SU-DHL-6 (cell line): ENCODE measurements around the gene CUL1.

Source experiments
- H2AFZ ChIP-seq: fragments of 200-600 bp; sonication (generic); 2 replicates; pipeline ENCODE4 v1.6.1; 2014; ENCODE audit warnings: low read depth, mild to moderate bottlenecking, moderate library complexity, mixed read lengths, antibody characterized with exemption, low read length; ENCODE audit not compliant: severe bottlenecking
- H3F3A ChIP-seq: fragments of 200-600 bp; shearing (Covaris generic); 2 replicates; pipeline ENCODE4 v1.6.0; 2016; ENCODE audit warnings: antibody characterized with exemption, mild to moderate bottlenecking; ENCODE audit not compliant: insufficient read depth
- H3K27ac ChIP-seq: fragments of 200-600 bp; sonication (generic); 2 replicates; pipeline ENCODE4 v1.5.1; 2016; ENCODE audit warnings: low read depth, mild to moderate bottlenecking, low read length, moderate library complexity, mixed read lengths
- H3K27me3 ChIP-seq: fragments of 200-600 bp; sonication (generic), shearing (Covaris generic); 2 replicates; pipeline ENCODE4 v1.6.0; 2014; ENCODE audit warnings: mild to moderate bottlenecking, low read length
- H3K36me3 ChIP-seq: fragments of 200-600 bp; sonication (generic); 2 replicates; pipeline ENCODE4 v1.6.1; 2014; ENCODE audit warnings: mild to moderate bottlenecking, low read length, mixed read lengths
- H3K4me2 ChIP-seq: fragments of 300-600, 200-600 bp; shearing (Covaris generic), sonication (generic); 2 replicates; pipeline ENCODE4 v1.6.0; 2014; ENCODE audit warnings: low read length, low read depth, mild to moderate bottlenecking; ENCODE audit not compliant: poor library complexity, severe bottlenecking
- H3K4me3 ChIP-seq: fragments of 200-600 bp; sonication (generic); 2 replicates; pipeline ENCODE4 v1.5.1; 2014; ENCODE audit warnings: antibody characterized with exemption, low read length, mild to moderate bottlenecking, mixed read lengths; ENCODE audit not compliant: insufficient read depth, poor library complexity, severe bottlenecking
- H3K79me2 ChIP-seq: fragments of 200-600 bp; sonication (generic); 2 replicates; pipeline ENCODE4 v1.6.1; 2014; ENCODE audit warnings: mild to moderate bottlenecking, low read length, moderate library complexity; ENCODE audit not compliant: insufficient read depth
- H3K9ac ChIP-seq: fragments of 200-600 bp; sonication (generic); 2 replicates; pipeline ENCODE4 v1.7.0; 2014; ENCODE audit warnings: mild to moderate bottlenecking, low read length
- H3K9me2 ChIP-seq: fragments of 200-600 bp; sonication (generic); replicated peaks from 2 replicates; pipeline ENCODE4 v1.6.1; 2014; ENCODE audit warnings: low read length; ENCODE audit not compliant: insufficient read depth
- H3K9me3 ChIP-seq: fragments of 200-600 bp; sonication (generic); 2 replicates; pipeline ENCODE4 v1.6.1; 2014; ENCODE audit warnings: low read length, mixed read lengths; ENCODE audit not compliant: insufficient read depth
- H4K20me1 ChIP-seq: fragments of 200-600 bp; sonication (generic); 2 replicates; pipeline ENCODE4 v1.6.1; 2014; ENCODE audit warnings: low read depth, mild to moderate bottlenecking, antibody characterized with exemption, low read length, moderate library complexity, mixed read lengths
- CTCF ChIP-seq: fragments of 200-600 bp; sonication (generic); IDR thresholded peaks from one replicate; pipeline ENCODE4 v1.5.1; 2017; ENCODE audit warnings: antibody characterized with exemption, mild to moderate bottlenecking, low read length, moderate library complexity; ENCODE audit not compliant: insufficient read depth, poor library complexity, severe bottlenecking
- EZH2phosphoT487 ChIP-seq: fragments of 200-600 bp; sonication (generic), shearing (Covaris generic); conservative IDR thresholded peaks from 2 replicates; pipeline ENCODE4 v1.6.1; 2018; ENCODE audit warnings: mild to moderate bottlenecking, antibody characterized with exemption, low read length, moderate library complexity, mixed read lengths

CUL1 gene

DNA sequence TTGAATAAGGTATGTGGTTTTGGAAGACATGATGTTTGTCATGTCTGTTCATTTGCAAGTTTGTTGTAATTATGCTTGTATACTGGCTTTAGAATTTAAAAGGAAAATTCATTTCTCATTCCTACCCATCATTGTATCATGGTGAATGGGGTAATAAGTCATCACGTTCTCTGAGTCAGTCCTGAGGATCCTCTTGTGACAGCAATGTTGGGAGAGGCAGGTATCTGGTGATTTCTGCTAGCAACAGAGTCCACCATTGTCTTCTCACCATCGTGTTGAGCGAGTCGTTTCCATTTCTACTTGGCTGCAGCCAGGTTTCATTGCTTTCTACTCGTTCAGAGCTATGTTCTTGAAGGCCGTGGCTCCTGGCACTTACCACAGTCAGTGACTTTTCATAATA is 16.3 kb downstream of the CUL1 start:
- no peaks in the 10 kb centered on the region for H3K27me3 ChIP-seq
- peaks cover 10% of the 10 kb centered on the region; the same call in 1 of the 2 replicates for H3F3A ChIP-seq
- peaks cover 63% of the 10 kb centered on the region for H4K20me1 ChIP-seq
- H3K9ac ChIP-seq: no peak overlapping the region
- no peaks in the 10 kb centered on the region for H3K36me3 ChIP-seq
- H2AFZ ChIP-seq: no peak overlapping the region
- H3K4me3 ChIP-seq: no peak overlapping the region
- H3K27ac ChIP-seq: no peak overlapping the region
- peaks cover 99% of the 10 kb centered on the region for H3K79me2 ChIP-seq
- no peaks in the 10 kb centered on the region for H3K9me3 ChIP-seq
- TF ChIP-seq CTCF (no peak), EZH2phosphoT487 (no peak)
- H3K4me2 ChIP-seq: peak overlapping the region; percentile 16
- no peaks in the 10 kb centered on the region for H3K9me2 ChIP-seq

GRCh38 chr7:148717266-148717793 is 18.6 kb downstream of the CUL1 start:
- Histone ChIP-seq H3K4me2 (no peak overlapping the region), H3K9ac (no peak overlapping the region), H3K4me3 (no peak overlapping the region), H3F3A (peaks cover 9% of the 10 kb centered on the region; the same call in 1 of the 2 replicates), H3K27me3 (no peaks in the 10 kb centered on the region), H3K9me2 (no peaks in the 10 kb centered on the region), H3K36me3 (no peaks in the 10 kb centered on the region), H3K9me3 (no peaks in the 10 kb centered on the region), H3K27ac (no peak overlapping the region), H2AFZ (no peak overlapping the region), H4K20me1 (peaks cover 64% of the 10 kb centered on the region), H3K79me2 (peaks cover 99% of the 10 kb centered on the region)
- TF ChIP-seq EZH2phosphoT487 (no peak), CTCF (no peak)

- Histone ChIP-seq H4K20me1 (peaks cover 61% of the 10 kb centered on the region), H3K4me2 (no peak overlapping the region)
Measured at GRCh38 chr7:148718431-148718830, 19.7 kb downstream of the CUL1 start.

More at GRCh38 chr7:148718431-148718830, 19.7 kb downstream of the CUL1 start:
- H3K27ac ChIP-seq: no peak overlapping the region
- H3K9ac ChIP-seq: no peak overlapping the region
- no peaks in the 10 kb centered on the region for H3K36me3 ChIP-seq
- no peaks in the 10 kb centered on the region for H3K9me3 ChIP-seq
- no peak overlapping the region for H2AFZ ChIP-seq
- no peaks in the 10 kb centered on the region for H3K27me3 ChIP-seq
- H3F3A ChIP-seq: 0 out of 2 replicates have a peak, but pooled peaks cover 4% of the 10 kb centered on the region
- H3K79me2 ChIP-seq: peaks cover 99% of the 10 kb centered on the region
- no peaks in the 10 kb centered on the region for H3K9me2 ChIP-seq
- no peak overlapping the region for H3K4me3 ChIP-seq
- no peak for TF ChIP-seq CTCF
- TF ChIP-seq EZH2phosphoT487: no peak
